IPS DF 19.7 (cell line): ENCODE results near the gene PRDM2.

Source experiments
- DNase-seq: peaks from one replicate; pipeline ENCODE4 v3.0.0-alpha.2; 2013; ENCODE audit warnings: low read depth, low spot score

Gene PRDM2

DNA sequence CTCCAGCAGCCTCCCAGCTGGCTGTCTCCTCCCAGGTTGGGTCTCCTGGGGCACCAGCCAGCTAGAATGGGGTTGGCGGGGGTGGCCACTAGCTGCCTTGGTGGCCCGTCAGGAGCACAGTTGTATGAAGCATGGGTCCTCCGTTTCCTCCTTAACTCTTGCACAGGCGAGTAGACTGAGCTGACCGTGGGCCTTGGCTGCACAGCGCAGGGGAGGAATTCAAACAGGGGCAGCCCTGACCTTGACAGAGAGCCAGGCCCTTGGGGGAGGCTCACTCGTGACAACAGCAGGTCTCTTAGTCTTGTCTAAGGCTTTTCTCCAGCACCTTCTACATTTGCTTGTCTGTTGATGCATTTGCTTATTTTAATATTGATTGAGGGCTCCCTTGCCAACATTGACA is 114.1 kb downstream of the PRDM2 start:
- DNase-seq, result no peak

DNA sequence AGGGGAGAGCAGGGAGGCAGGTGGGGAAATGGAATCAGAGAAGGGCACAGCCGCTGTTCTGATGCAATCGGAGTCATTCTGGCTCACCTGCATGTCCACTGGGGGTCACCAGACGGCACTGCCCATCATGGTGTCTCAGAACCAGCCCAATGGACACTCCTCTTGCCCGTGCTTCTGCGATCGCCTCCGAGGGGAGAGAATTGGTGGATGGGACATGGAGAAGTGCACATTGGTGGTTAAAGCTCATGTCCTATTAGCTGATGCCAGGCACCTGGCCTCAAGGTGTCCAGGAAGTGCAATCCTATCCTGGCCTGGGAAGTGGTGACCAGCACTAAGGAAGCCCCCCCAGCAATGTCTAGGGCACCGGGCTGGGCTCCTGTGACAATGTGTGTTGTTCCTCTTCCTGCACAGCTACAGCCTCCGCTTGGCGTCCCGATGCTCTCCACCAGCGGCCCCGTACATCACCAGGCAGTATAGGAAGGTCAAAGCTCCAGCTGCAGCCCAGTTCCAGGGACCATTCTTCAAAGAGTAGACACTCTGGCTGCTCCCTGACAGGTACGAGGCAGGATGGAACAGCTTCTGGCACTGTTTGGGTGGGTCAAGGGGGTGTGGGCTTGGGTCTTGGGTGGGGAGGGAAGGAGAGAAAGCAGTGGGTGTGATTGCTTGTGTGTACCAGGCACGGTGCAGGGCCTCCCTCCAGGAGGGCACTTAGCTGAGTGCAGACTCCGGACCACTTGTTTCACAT is 116.2 kb downstream of the PRDM2 start:
- DNase-seq, result no peak

DNA sequence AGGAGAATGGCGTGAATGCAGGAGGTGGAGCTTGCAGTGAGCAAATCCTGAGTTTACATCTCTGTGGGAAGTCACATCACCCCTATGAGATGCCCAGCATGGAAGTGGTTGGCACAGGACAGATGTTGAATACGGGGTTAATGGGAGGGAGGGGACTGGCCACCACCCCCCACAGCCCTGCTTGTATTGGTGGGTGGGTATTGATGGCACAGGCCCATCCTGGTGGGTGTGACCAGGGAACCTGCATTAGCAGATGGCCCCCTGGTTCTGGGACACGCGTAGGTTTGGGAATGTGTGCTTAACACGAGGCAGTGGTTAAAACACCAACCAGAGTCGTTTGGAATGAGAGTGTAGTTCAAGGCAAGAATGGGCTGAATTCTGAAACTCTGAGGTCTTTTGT is 117.9 kb downstream of the PRDM2 start:
- DNase-seq, result no peak

- no peak for DNase-seq
Measured at GRCh38 chr1:13818926-13819325, 118.9 kb downstream of the PRDM2 start.

GRCh38 chr1:13819642-13820041 is 119.7 kb downstream of the PRDM2 start:
- no peak for DNase-seq

DNA sequence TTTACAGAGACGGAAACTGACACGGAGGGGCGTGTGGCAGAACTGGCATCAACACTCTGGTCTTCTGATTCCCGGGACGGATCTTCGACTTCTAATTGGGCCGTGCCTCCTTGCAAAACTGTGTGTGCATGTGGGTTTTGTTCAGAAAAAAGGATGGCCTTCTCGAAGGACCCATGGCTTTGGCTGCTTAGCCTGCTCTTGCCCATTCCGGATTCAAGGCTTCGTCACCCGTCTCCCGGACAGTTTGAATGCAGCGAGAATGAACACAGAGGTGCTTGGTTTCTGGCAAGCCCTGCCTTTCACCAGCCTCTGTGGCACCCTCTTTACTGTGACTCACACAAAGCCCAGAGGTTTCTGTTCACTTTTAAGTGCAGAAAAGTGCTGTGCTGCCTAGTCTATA is 120.1 kb downstream of the PRDM2 start:
- DNase-seq, result no peak

DNA sequence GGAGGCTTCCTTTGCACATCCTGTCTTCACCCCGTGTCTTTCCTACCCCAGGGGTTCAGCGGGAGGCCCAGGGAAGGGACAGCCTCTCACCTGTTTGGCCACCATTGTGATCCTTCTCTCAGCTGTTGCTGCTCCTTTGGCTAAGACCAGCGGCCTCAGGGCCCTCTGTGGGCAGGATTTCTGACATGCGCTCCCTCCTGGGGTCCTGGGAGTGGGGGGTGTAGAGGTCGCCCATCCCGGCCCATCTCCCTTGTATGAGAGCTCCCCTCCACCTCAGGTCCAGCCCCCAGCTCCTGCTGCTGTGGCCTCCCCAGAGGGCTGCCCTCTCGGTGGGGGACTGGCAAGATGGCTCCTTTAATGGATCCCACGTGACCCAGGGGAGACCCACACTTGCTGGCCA is 120.5 kb downstream of the PRDM2 start:
- no peak for DNase-seq

- no peak for DNase-seq
Measured at GRCh38 chr1:13823126-13823880, 123.3 kb downstream of the PRDM2 start.

GRCh38 chr1:13823936-13824335 is 123.9 kb downstream of the PRDM2 start:
- no peak for DNase-seq

- no peak for DNase-seq
Measured at GRCh38 chr1:13824626-13825025, 124.6 kb downstream of the PRDM2 start.

- no peak for DNase-seq
Measured at GRCh38 chr1:13825033-13825432, 125.0 kb downstream of the PRDM2 start.

GRCh38 chr1:13826009-13826408 is 126.0 kb downstream of the PRDM2 start:
- DNase-seq, result no peak

GRCh38 chr1:13826591-13826990 is 126.6 kb downstream of the PRDM2 start:
- DNase-seq, result no peak

DNA sequence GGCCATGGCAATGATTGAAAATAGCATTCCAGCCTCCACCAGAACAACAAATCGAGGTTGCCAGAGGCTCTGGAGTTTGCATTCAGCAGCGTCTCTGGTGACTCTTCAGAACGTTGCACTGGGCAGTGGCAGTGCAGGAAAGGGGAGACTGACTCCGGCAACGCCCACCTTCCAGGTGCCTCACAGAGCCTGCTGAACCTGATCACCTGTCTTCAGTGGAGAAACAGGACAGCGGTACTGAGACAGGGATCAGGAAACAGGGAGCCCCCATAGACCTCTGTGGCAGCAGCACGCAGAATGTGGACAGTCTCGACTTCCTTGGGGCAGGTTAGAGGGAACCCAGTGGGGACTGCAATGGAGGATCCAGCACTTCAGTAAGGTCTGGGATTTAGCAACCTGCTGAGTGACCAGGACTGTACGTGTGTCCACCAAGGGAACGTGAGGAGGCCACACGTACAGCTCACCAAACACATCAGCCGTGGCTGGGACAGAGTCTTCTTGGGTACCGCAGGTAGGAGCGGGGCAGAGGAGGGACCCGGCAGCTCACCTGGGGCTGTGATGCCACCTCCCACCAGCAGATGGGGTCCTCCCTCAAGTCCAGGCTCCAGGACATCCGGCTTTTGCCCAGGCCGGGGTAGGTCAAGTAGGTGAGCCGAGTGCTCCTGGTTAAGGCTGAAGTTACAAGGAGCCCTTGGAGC is 128.6 kb downstream of the PRDM2 start:
- DNase-seq, result no peak

DNA sequence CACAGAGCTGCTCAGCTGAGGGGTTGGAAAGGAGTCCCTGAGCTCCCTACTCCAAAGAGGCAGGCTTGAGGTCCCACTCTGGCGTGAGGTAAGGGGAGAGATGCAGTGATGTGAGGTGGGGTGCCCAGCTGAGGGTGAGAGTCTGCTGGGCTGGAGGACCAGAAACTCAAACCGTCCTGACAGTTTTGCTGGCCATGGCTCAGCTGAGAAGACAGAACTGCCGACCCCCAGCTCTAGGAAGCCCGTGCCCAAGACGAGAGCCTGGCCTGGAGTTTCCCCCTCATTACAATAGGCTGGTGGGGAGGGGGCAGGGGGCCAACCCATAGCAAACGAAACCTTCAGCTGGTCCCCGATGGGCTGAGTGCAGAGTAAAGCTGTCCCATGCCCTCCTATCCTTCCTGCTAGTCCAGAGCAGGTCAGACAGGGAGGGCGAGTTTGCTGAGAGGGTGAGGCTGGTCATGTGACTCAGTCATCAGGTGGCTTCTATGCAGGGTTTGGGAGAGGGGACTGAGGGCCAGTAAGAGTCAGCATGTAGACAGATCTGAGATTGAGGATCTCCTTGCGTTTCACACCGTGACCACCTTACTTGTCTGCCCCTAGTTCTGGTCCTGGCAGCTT is 129.3 kb downstream of the PRDM2 start:
- no peak for DNase-seq

GRCh38 chr1:13830170-13830569 is 130.2 kb downstream of the PRDM2 start:
- DNase-seq, result no peak

GRCh38 chr1:13830616-13831280 is 130.8 kb downstream of the PRDM2 start:
- DNase-seq, result no peak

DNA sequence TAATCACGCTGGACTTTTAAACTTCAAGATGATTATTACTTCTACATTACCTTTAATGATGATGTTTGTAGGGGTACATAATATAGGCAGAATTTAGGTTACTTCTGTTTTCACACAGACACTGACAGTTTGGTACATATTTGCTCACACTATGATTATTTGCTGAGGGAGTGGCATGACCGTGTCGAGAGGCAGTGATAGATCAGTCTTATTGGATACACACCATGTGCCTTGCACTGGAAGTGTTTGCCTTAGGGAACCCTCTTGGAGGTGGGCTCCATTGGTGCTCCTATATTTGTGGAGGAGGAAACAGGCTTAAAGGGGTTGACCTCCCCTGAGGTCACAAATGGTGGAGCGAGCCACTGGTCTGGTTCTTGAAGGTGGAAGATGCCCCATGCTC is 132.1 kb downstream of the PRDM2 start:
- DNase-seq, result no peak

- DNase-seq, result no peak
Measured at GRCh38 chr1:13832536-13832935, 132.5 kb downstream of the PRDM2 start.

DNA sequence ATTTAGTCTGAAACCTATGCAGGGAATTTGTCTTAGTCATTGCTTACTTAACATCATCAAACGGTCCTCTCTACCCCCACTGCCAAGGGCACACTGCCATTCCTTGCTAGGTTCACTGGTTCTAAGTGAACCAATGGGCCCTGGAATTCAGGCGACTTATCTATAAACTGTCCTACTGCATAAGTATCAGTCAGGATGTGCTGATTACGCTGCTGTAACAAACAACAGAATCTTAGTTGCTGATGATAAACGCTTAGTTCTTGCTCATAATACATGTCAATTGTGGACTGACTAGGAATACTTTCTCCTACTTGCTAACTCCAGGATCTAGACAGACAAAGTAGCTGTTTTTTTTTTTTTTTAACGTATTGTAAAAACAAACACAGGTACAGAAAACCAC is 136.1 kb downstream of the PRDM2 start:
- no peak for DNase-seq

- no peak for DNase-seq
Measured at GRCh38 chr1:13836631-13837030, 136.6 kb downstream of the PRDM2 start.

DNA sequence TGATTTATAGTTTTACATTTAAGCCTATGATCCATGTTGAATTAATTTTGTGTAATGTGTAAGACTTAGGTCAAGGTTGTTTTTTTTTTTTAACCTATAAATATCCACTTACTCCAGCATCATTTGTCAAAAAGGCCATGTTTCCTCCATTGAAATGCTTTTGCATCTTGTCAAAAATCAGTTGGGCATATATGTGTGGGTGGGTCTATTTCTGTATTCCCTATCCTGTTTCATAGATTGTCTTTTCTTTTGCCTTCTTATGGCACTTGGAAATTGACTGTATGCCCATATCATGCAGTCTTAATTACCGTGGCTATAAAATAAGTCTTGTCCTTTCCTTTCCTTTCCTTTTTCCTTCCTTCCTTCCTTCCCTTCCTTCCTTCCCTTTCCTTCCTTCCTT is 138.2 kb downstream of the PRDM2 start:
- DNase-seq, result no peak
